Measurements from ENCODE around the gene TMEM154.

- TF ChIP-seq CTCF (IDR thresholded peaks at IDR 0.05; ENCODE audit: low read depth, low read length) (no peak), MAX (IDR thresholded peaks at IDR 0.05; ENCODE audit: low read depth, low read length) (no peak), MYC (IDR thresholded peaks at IDR 0.05; ENCODE audit: low read depth, low read length) (no peak), POLR2A (IDR thresholded peaks at IDR 0.05; ENCODE audit: extremely low read depth, insufficient read length) (no peak)
Observed at GRCh38 chr4:152629908-152630307, 49.9 kb downstream of the TMEM154 start.
